ENCODE results near the gene PCDHGB7.

DNA sequence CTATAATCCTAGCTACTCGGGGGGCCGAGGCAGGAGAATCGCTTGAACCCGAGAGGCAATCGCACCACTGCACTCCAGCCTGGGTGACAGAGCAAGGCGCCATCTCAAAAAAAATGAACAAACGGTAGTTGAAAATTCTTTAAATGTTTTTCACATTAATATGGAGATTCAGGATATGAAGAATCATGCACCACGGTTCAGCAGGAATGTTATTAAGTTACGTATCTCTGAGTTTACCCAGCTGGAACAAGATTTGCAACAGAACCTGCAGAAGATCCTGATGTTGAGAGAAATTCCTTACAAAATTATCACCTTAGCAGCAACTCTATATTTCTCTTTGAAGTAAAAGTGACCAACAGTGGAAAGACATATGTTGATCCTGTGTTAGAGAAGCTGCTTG lies 22.9 kb downstream of the PCDHGB7 start:
- TF ChIP-seq, protein P1, sequence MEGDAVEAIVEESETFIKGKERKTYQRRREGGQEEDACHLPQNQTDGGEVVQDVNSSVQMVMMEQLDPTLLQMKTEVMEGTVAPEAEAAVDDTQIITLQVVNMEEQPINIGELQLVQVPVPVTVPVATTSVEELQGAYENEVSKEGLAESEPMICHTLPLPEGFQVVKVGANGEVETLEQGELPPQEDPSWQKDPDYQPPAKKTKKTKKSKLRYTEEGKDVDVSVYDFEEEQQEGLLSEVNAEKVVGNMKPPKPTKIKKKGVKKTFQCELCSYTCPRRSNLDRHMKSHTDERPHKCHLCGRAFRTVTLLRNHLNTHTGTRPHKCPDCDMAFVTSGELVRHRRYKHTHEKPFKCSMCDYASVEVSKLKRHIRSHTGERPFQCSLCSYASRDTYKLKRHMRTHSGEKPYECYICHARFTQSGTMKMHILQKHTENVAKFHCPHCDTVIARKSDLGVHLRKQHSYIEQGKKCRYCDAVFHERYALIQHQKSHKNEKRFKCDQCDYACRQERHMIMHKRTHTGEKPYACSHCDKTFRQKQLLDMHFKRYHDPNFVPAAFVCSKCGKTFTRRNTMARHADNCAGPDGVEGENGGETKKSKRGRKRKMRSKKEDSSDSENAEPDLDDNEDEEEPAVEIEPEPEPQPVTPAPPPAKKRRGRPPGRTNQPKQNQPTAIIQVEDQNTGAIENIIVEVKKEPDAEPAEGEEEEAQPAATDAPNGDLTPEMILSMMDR (IDR thresholded peaks at IDR 0.05), result no peak
- TF ChIP-seq POLR2AphosphoS5 (IDR thresholded peaks at IDR 0.05), result no peak
- TF ChIP-seq POLR2A (IDR thresholded peaks at IDR 0.05), result no peak
- TF ChIP-seq EP300 (IDR thresholded peaks at IDR 0.05), result no peak

Measured in sigmoid colon (tissue), 4 donors.